ENCODE data around the gene PHTF1.
"Not testable (repeated sequence)": the region's sequence is repeated elsewhere in the genome, so short reads cannot be mapped to it uniquely, and the experiment has no call there.

The PHTF1 gene

DNA sequence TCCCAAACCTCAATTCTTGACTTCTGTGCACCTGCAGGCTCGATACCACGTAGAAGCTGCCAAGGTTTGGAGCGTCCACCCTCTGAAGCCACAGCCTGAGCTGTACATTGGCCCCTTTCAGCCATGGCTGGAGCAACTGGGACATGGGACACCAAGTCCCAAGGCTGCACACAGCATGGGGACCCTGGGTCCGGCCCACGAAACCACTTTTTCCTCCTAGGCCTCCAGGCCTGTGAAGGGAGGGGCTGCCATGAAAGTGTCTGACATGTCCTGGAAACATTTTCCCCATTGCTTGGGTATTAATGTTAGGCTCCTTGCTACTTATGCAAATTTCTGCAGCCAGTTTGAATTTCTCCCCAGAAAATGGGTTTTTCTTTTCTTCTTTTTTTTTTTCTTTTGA lies 40.7 kb downstream of the PHTF1 start:
- Mint-ChIP-seq H3K36me3 (peaks cover 66% of the 10 kb centered on the region), H3K9me3 (peaks cover 29% of the 10 kb centered on the region)
- H3K4me1 Mint-ChIP-seq, H3K27me3 Mint-ChIP-seq, CTCF ChIA-PET, H3K27ac Mint-ChIP-seq, DNase-seq, H3K4me3 Mint-ChIP-seq: not testable (repeated sequence)

DNA sequence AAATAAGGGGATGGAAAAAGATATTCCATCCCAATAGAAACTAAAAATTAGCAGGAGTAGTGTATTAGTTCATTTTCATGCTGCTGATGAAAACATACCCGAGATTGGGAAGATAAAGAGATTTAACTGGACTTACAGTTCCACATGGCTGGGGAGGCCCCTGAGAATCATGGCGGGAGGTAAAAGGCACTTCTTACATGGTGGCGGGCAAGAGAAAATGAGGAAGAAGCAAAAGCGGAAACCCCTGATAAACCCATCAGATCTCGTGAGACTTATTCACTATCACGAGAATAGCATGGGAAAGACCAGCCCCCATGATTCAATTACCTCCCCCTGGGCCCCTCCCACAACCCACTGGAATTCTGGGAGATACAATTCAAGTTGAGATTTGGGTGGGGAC lies 41.8 kb downstream of the PHTF1 start:
- DNase-seq, result not testable (repeated sequence)
- peaks cover 61% of the 10 kb centered on the region for H3K36me3 Mint-ChIP-seq

DNA sequence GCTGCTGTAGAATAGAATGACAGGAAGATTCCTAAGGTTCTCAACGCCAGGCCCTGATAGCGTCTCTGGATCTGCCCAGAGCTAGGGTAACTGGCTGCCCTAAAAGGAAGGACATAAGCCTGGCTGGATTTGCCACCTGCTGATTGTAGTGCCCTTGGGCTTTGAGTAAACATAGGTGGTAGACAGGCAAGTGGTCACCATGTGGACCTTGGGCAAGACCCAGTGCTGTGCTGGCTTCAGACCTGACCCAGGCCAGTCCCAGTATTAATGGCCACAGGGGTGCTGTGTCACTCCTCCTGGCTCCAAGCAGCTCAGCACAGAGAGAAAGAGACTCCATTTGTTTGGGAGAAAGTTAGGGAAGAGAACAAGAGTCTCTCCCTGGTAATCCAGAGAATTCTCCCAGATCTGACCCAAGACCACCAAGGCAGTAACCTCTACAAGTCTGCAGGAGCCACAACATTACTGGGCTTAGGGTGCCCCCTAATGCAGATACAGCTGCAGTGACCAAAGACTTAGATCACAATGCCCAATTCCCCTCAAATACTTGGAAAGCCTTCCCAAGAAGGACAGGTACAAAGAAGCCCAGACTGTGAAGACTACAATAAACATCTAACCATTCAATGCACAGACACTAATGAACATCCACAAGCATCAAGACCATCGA lies 44.5 kb downstream of the PHTF1 start:
- Mint-ChIP-seq H3K36me3 (peaks cover 46% of the 10 kb centered on the region), H3K4me3 (no peak overlapping the region), H3K9me3 (peaks cover 18% of the 10 kb centered on the region), H3K27ac (no peak overlapping the region), H3K27me3 (no peaks in the 10 kb centered on the region), H3K4me1 (no peaks in the 10 kb centered on the region)
- CTCF ChIA-PET, result interaction anchor here (1.3 kb wide), 1 partner anchor 585 kb away, joined by 3 read pairs; no protein-coding TSS in a partner anchor
- DNase-seq, result no peak

More for the DNA sequence above, 41.8 kb downstream of the PHTF1 start:
- H3K27me3 Mint-ChIP-seq, H3K4me3 Mint-ChIP-seq, H3K4me1 Mint-ChIP-seq, H3K27ac Mint-ChIP-seq, CTCF ChIA-PET: not testable (repeated sequence)
- peaks cover 29% of the 10 kb centered on the region for H3K9me3 Mint-ChIP-seq

GRCh38 chr1:113701429-113701828 lies 57.9 kb downstream of the PHTF1 start:
- H3K36me3 Mint-ChIP-seq, result peaks cover 35% of the 10 kb centered on the region
- no peak for DNase-seq
- peaks cover 14% of the 10 kb centered on the region for H3K4me1 Mint-ChIP-seq
- CTCF ChIA-PET, result no interaction called here
- no peaks in the 10 kb centered on the region for H3K9me3 Mint-ChIP-seq
- no peak overlapping the region for H3K27ac Mint-ChIP-seq
- no peak overlapping the region for H3K4me3 Mint-ChIP-seq
- no peaks in the 10 kb centered on the region for H3K27me3 Mint-ChIP-seq

GRCh38 chr1:113694910-113695309 lies 64.4 kb downstream of the PHTF1 start:
- no peak for DNase-seq
- no peak overlapping the region for H3K27ac Mint-ChIP-seq
- CTCF ChIA-PET, result no interaction called here
- H3K4me3 Mint-ChIP-seq, result no peak overlapping the region
- peaks cover 54% of the 10 kb centered on the region for H3K36me3 Mint-ChIP-seq
- no peaks in the 10 kb centered on the region for H3K27me3 Mint-ChIP-seq
- H3K4me1 Mint-ChIP-seq, result no peaks in the 10 kb centered on the region
- peaks cover 24% of the 10 kb centered on the region for H3K9me3 Mint-ChIP-seq

DNA sequence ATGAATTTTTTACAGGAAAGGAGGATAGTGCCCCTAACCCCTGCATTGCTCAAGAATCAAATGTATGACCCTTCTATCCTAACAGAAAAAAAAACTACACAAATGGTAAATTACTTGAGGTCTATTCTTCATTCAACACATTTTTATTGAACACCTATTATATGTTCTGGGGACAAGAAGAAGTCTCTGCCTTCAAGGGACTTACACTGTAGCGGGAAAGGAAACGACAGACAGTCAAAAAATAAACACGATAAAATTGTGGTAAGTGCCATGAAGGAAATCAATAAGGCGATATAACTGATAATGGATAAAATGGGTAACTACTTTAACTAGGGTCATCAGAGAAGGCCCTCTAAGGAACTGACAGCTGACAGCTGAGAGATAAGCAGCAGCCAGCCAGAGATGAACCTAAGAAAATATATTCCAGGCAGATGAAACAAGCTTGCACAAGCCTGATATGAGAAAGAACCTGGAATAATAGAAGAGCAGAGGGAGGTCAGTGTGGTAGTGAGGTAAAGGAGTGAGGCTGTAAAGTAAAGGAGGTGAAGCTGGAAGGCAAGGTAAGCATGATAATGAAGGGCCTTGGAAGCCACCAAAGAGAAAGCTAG lies 66.4 kb downstream of the PHTF1 start:
- Mint-ChIP-seq H3K27ac (no peak overlapping the region), H3K27me3 (no peaks in the 10 kb centered on the region), H3K4me1 (no peaks in the 10 kb centered on the region), H3K9me3 (peaks cover 24% of the 10 kb centered on the region), H3K4me3 (no peak overlapping the region), H3K36me3 (peaks cover 44% of the 10 kb centered on the region)
- no peak for DNase-seq
- CTCF ChIA-PET, result no interaction called here

GRCh38 chr1:113692342-113692741 lies 66.9 kb downstream of the PHTF1 start:
- Mint-ChIP-seq H3K4me1 (no peaks in the 10 kb centered on the region), H3K27me3 (no peaks in the 10 kb centered on the region), H3K36me3 (peaks cover 38% of the 10 kb centered on the region), H3K4me3 (no peak overlapping the region), H3K9me3 (peaks cover 24% of the 10 kb centered on the region), H3K27ac (no peak overlapping the region)
- no peak for DNase-seq
- CTCF ChIA-PET, result no interaction called here

DNA sequence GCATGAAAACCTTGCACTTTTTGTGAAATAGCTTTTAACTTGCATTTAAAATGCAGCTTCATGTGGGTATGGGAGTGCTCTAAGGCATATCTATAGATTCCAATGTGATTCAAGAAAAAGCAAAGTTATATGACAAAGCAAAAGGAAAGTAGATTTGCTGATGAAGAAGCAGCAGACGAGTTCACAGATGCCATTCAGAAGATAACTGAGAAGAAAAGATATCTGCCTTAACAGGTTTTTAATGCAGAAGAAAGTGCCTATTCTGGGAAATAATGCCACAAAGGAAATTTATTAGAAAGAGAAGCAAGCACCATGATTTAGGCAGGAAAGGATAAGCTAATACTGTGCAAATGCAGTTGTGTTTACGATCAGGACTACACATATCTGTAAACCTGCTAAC lies 68.1 kb downstream of the PHTF1 start:
- DNase-seq, result no peak
- no peak overlapping the region for H3K4me3 Mint-ChIP-seq
- H3K27me3 Mint-ChIP-seq, result no peaks in the 10 kb centered on the region
- H3K27ac Mint-ChIP-seq, result no peak overlapping the region
- peaks cover 24% of the 10 kb centered on the region for H3K9me3 Mint-ChIP-seq
- H3K4me1 Mint-ChIP-seq, result no peaks in the 10 kb centered on the region
- H3K36me3 Mint-ChIP-seq, result peaks cover 34% of the 10 kb centered on the region
- CTCF ChIA-PET, result no interaction called here

- Mint-ChIP-seq H3K27ac (no peak overlapping the region), H3K9me3 (no peaks in the 10 kb centered on the region), H3K27me3 (no peaks in the 10 kb centered on the region), H3K4me1 (no peaks in the 10 kb centered on the region), H3K4me3 (no peak overlapping the region), H3K36me3 (peaks cover 9% of the 10 kb centered on the region)
- CTCF ChIA-PET, result interaction anchor here (0.6 kb wide), 1 partner anchor 44 kb away, joined by 4 read pairs; no protein-coding TSS in a partner anchor
- DNase-seq, result no peak
Observed at GRCh38 chr1:113686891-113687618, 72.2 kb downstream of the PHTF1 start.

- H3K27me3 Mint-ChIP-seq, result no peaks in the 10 kb centered on the region
- no peak for DNase-seq
- peaks cover 4% of the 10 kb centered on the region for H3K36me3 Mint-ChIP-seq
- no peak overlapping the region for H3K4me3 Mint-ChIP-seq
- no peaks in the 10 kb centered on the region for H3K9me3 Mint-ChIP-seq
- no peak overlapping the region for H3K27ac Mint-ChIP-seq
- H3K4me1 Mint-ChIP-seq, result peaks cover 4% of the 10 kb centered on the region
- CTCF ChIA-PET, result no interaction called here
Observed at GRCh38 chr1:113684153-113684541, 75.1 kb downstream of the PHTF1 start.

- CTCF ChIA-PET, result no interaction called here
- H3K4me3 Mint-ChIP-seq, result no peak overlapping the region
- no peak overlapping the region for H3K27ac Mint-ChIP-seq
- peaks cover 4% of the 10 kb centered on the region for H3K4me1 Mint-ChIP-seq
- no peaks in the 10 kb centered on the region for H3K9me3 Mint-ChIP-seq
- H3K36me3 Mint-ChIP-seq, result peaks cover 4% of the 10 kb centered on the region
- no peak for DNase-seq
- no peaks in the 10 kb centered on the region for H3K27me3 Mint-ChIP-seq
Observed at GRCh38 chr1:113683384-113684152, 75.7 kb downstream of the PHTF1 start.

GRCh38 chr1:113681596-113682337 lies 77.5 kb downstream of the PHTF1 start:
- no peaks in the 10 kb centered on the region for H3K9me3 Mint-ChIP-seq
- peaks cover 4% of the 10 kb centered on the region for H3K4me1 Mint-ChIP-seq
- DNase-seq, result no peak
- H3K36me3 Mint-ChIP-seq, result peaks cover 4% of the 10 kb centered on the region
- CTCF ChIA-PET, result interaction anchor here (0.6 to 1.4 kb wide), 3 partner anchors 541 to 965 kb away, joined by 3 to 5 read pairs (median 3); no protein-coding TSS in a partner anchor
- no peak overlapping the region for H3K27ac Mint-ChIP-seq
- H3K4me3 Mint-ChIP-seq, result no peak overlapping the region
- H3K27me3 Mint-ChIP-seq, result no peaks in the 10 kb centered on the region

- H3K27me3 Mint-ChIP-seq, result no peaks in the 10 kb centered on the region
- no peak overlapping the region for H3K4me3 Mint-ChIP-seq
- no peaks in the 10 kb centered on the region for H3K9me3 Mint-ChIP-seq
- CTCF ChIA-PET, result interaction anchor here (1.1 to 1.9 kb wide), 5 partner anchors 301 to 606 kb away, joined by 3 to 12 read pairs (median 4); partner anchors contain the start of genes LRIG2 and OLFML3
- H3K36me3 Mint-ChIP-seq, result peaks cover 4% of the 10 kb centered on the region
- H3K4me1 Mint-ChIP-seq, result peaks cover 4% of the 10 kb centered on the region
- no peak for DNase-seq
- H3K27ac Mint-ChIP-seq, result no peak overlapping the region
Observed at GRCh38 chr1:113678159-113678469, 81.2 kb downstream of the PHTF1 start.
